HG02943 (cell line): Measurements from ENCODE around the gene INSRR.

Experiments used
- ATAC-seq: cut with Tn5 transposase; IDR thresholded peaks from one replicate; pipeline ENCODE4 v1.9.1; 2021; ENCODE audit warnings: mild to moderate bottlenecking, low read depth, moderate library complexity; ENCODE audit not compliant: unreplicated experiment

Gene INSRR

GRCh38 chr1:156894711-156895454 is 36.0 kb upstream of the INSRR start:
- no peak for ATAC-seq

- no peak for ATAC-seq
These were observed 35.1 kb upstream of the INSRR start for GRCh38 chr1:156894001-156894400.

- no peak for ATAC-seq
These were observed 34.4 kb upstream of the INSRR start, which contains the start of gene PEAR1 for GRCh38 chr1:156893048-156893953. Gene PEAR1 (plus strand): TSS chr1:156893718. CDS start chr1:156903927, 10,209 bp downstream.

GRCh38 chr1:156892190-156893047 is 33.5 kb upstream of the INSRR start:
- ATAC-seq: peak; percentile 67

- no peak for ATAC-seq
These were observed 31.1 kb upstream of the INSRR start for GRCh38 chr1:156889802-156890580.

GRCh38 chr1:156887734-156888133 is 28.8 kb upstream of the INSRR start:
- ATAC-seq: no peak

- ATAC-seq: no peak
These were observed 28.4 kb upstream of the INSRR start for GRCh38 chr1:156887317-156887716.

- ATAC-seq: no peak
These were observed 27.8 kb upstream of the INSRR start for GRCh38 chr1:156886583-156887281.

GRCh38 chr1:156885880-156886355 is 27.0 kb upstream of the INSRR start:
- ATAC-seq: no peak

GRCh38 chr1:156885314-156885713 is 26.4 kb upstream of the INSRR start:
- no peak for ATAC-seq

- no peak for ATAC-seq
These were observed 25.8 kb upstream of the INSRR start for GRCh38 chr1:156884560-156885184.

GRCh38 chr1:156883919-156884318 is 25.0 kb upstream of the INSRR start:
- ATAC-seq: no peak

- no peak for ATAC-seq
These were observed 23.6 kb upstream of the INSRR start for GRCh38 chr1:156882543-156882942.

- ATAC-seq: no peak
These were observed 22.7 kb upstream of the INSRR start for GRCh38 chr1:156881663-156882062.

GRCh38 chr1:156881101-156881500 is 22.2 kb upstream of the INSRR start:
- ATAC-seq: no peak

GRCh38 chr1:156880473-156880872 is 21.6 kb upstream of the INSRR start:
- no peak for ATAC-seq

- ATAC-seq: no peak
These were observed 21.0 kb upstream of the INSRR start for GRCh38 chr1:156879876-156880275.

- no peak for ATAC-seq
These were observed 18.7 kb upstream of the INSRR start for GRCh38 chr1:156877433-156878170.
